ENCODE results near the gene RORB. TPM values are rescaled to one million over a fixed set of nuclear protein-coding genes. Genes with fewer than 3 reads are reported as not detected.

Gene RORB
- polyA plus RNA-seq, 1 donor from 2014 or later = 0.77 TPM

- Histone ChIP-seq H3K4me2 (ENCODE audit: low read length) (no peak overlapping the region), H3K9ac (ENCODE audit: low read length) (no peak overlapping the region), H3K27me3 (ENCODE audit: insufficient read depth, low read depth, low read length) (no peaks in the 10 kb centered on the region), H3K4me3 (ENCODE audit: low read length) (no peak overlapping the region), H3K79me2 (replicated peaks; ENCODE audit: insufficient read depth, low read length) (no peaks in the 10 kb centered on the region), H3F3A (ENCODE audit: insufficient read depth, low read length, poor library complexity, severe bottlenecking) (no peaks in the 10 kb centered on the region), H3K27ac (ENCODE audit: low read length) (no peak overlapping the region), H3K9me2 (ENCODE audit: insufficient read depth, low read length) (no peaks in the 10 kb centered on the region), H2AFZ (ENCODE audit: low read depth, low read length) (no peak overlapping the region), H3K9me3 (ENCODE audit: low read length) (no peaks in the 10 kb centered on the region), H4K20me1 (ENCODE audit: insufficient read depth) (no peaks in the 10 kb centered on the region), H3K36me3 (ENCODE audit: insufficient read depth, low read length) (no peaks in the 10 kb centered on the region)
- TF ChIP-seq CTCF (IDR thresholded peaks at IDR 0.05; ENCODE audit: poor library complexity, severe bottlenecking) = no peak
- TF ChIP-seq TAF1 (IDR thresholded peaks at IDR 0.05; ENCODE audit: low read depth) = no peak
- no peak for TF ChIP-seq POLR2AphosphoS5 (IDR thresholded peaks at IDR 0.05)
- no peak for TF ChIP-seq EZH2 (IDR thresholded peaks at IDR 0.05; ENCODE audit: borderline replicate concordance, insufficient read depth, low read length, poor library complexity, severe bottlenecking)
- TF ChIP-seq REST (IDR thresholded peaks at IDR 0.05; ENCODE audit: borderline replicate concordance) = no peak
- no peak for TF ChIP-seq RAD21 (conservative IDR thresholded peaks at IDR 0.05)
- no peak for TF ChIP-seq SMC3 (conservative IDR thresholded peaks at IDR 0.05; ENCODE audit: poor library complexity)
- TF ChIP-seq EP300 (conservative IDR thresholded peaks at IDR 0.05; ENCODE audit: poor library complexity, severe bottlenecking) = no peak
Observed at GRCh38 chr9:74589576-74589975, 92.4 kb downstream of the RORB start.

- H3K9me3 ChIP-seq (ENCODE audit: low read length) = no peaks in the 10 kb centered on the region
Observed at GRCh38 chr9:74595286-74595685, 98.2 kb downstream of the RORB start.

More at GRCh38 chr9:74595286-74595685, 98.2 kb downstream of the RORB start:
- H3K4me2 ChIP-seq (ENCODE audit: low read length) = no peak overlapping the region
- no peaks in the 10 kb centered on the region for H4K20me1 ChIP-seq (ENCODE audit: insufficient read depth)
- no peaks in the 10 kb centered on the region for H3K79me2 ChIP-seq (replicated peaks; ENCODE audit: insufficient read depth, low read length)
- TF ChIP-seq CTCF (IDR thresholded peaks at IDR 0.05; ENCODE audit: poor library complexity, severe bottlenecking) (no peak), TAF1 (IDR thresholded peaks at IDR 0.05; ENCODE audit: low read depth) (no peak), MXI1 (conservative IDR thresholded peaks at IDR 0.05; ENCODE audit: poor library complexity, severe bottlenecking) (no peak), EP300 (conservative IDR thresholded peaks at IDR 0.05; ENCODE audit: poor library complexity, severe bottlenecking) (no peak), POLR2AphosphoS5 (IDR thresholded peaks at IDR 0.05) (no peak), EZH2 (IDR thresholded peaks at IDR 0.05; ENCODE audit: borderline replicate concordance, insufficient read depth, low read length, poor library complexity, severe bottlenecking) (no peak), REST (IDR thresholded peaks at IDR 0.05; ENCODE audit: borderline replicate concordance) (no peak), SMC3 (conservative IDR thresholded peaks at IDR 0.05; ENCODE audit: poor library complexity) (no peak), RAD21 (conservative IDR thresholded peaks at IDR 0.05) (no peak)
- H3K9ac ChIP-seq (ENCODE audit: low read length) = no peak overlapping the region
- H3K9me2 ChIP-seq (ENCODE audit: insufficient read depth, low read length) = no peaks in the 10 kb centered on the region
- H3K36me3 ChIP-seq (ENCODE audit: insufficient read depth, low read length) = no peaks in the 10 kb centered on the region
- no peaks in the 10 kb centered on the region for H3K27me3 ChIP-seq (ENCODE audit: insufficient read depth, low read depth, low read length)
- H2AFZ ChIP-seq (ENCODE audit: low read depth, low read length) = no peak overlapping the region
- no peak overlapping the region for H3K27ac ChIP-seq (ENCODE audit: low read length)
- H3F3A ChIP-seq (ENCODE audit: insufficient read depth, low read length, poor library complexity, severe bottlenecking) = no peaks in the 10 kb centered on the region
- H3K4me3 ChIP-seq (ENCODE audit: low read length) = no peak overlapping the region

Measured in neural cell (in vitro differentiated cells).